Dermis blood vessel endothelial cell (primary cell): ENCODE results near the gene THADA. TPM values are rescaled to one million over a fixed set of nuclear protein-coding genes. Genes with fewer than 3 reads are reported as not detected.
"Not testable (repeated sequence)": the region's sequence is repeated elsewhere in the genome, so short reads cannot be mapped to it uniquely, and the experiment has no call there.

ENCODE experiments used
- DNase-seq: peaks from one replicate; pipeline ENCODE4 v3.0.0; 2010
- total RNA-seq: library from RNA; depleted of rRNA; stranded (reverse); fragments of >200 nt; gene quantifications from 2 replicates; pipeline ENCODE4 v1.2.3, GENCODE V29; 2014

Gene THADA
- total RNA-seq, 1 donor from 2014 or later = 26.9 TPM

GRCh38 chr2:43460611-43461365, 135.1 kb downstream of the THADA start:
- DNase-seq = no peak

GRCh38 chr2:43460174-43460546, 135.7 kb downstream of the THADA start:
- DNase-seq = no peak

GRCh38 chr2:43459446-43460173, 136.2 kb downstream of the THADA start:
- DNase-seq = no peak

GRCh38 chr2:43458014-43458628, 137.7 kb downstream of the THADA start:
- DNase-seq = no peak

GRCh38 chr2:43455731-43456642, 139.9 kb downstream of the THADA start:
- peak; percentile 73 for DNase-seq

GRCh38 chr2:43455296-43455695, 140.5 kb downstream of the THADA start:
- no peak for DNase-seq

- no peak for DNase-seq
Observed at GRCh38 chr2:43454791-43455190, 141.0 kb downstream of the THADA start.

- DNase-seq = no peak
Observed at GRCh38 chr2:43453179-43454170, 142.4 kb downstream of the THADA start.

- peak; percentile 44 for DNase-seq
Observed at GRCh38 chr2:43452318-43452731, 143.5 kb downstream of the THADA start.

GRCh38 chr2:43450617-43451016, 145.2 kb downstream of the THADA start:
- DNase-seq = no peak

GRCh38 chr2:43448822-43449110, 147.1 kb downstream of the THADA start:
- DNase-seq = no peak

- no peak for DNase-seq
Observed at GRCh38 chr2:43448011-43448821, 147.6 kb downstream of the THADA start.

- DNase-seq = not testable (repeated sequence)
Observed at GRCh38 chr2:43446755-43447154, 149.1 kb downstream of the THADA start.

- no peak for DNase-seq
Observed at GRCh38 chr2:43445781-43446180, 150.1 kb downstream of the THADA start.

GRCh38 chr2:43444989-43445645, 150.7 kb downstream of the THADA start:
- peak; percentile 79 for DNase-seq

GRCh38 chr2:43443282-43443681, 152.6 kb downstream of the THADA start:
- DNase-seq = no peak

GRCh38 chr2:43441195-43441594, 154.6 kb downstream of the THADA start:
- no peak for DNase-seq

GRCh38 chr2:43438858-43439655, 156.8 kb downstream of the THADA start:
- peak; percentile 55 for DNase-seq

- no peak for DNase-seq
Observed at GRCh38 chr2:43438342-43438741, 157.5 kb downstream of the THADA start.
